Pancreas (tissue), 10 donors: ENCODE results near the gene NRSN1. TPM values are rescaled to one million over a fixed set of nuclear protein-coding genes. Genes with fewer than 3 reads are reported as not detected.

Experiments
- ATAC-seq, 4 donors: fragments of 200-7000 bp; cut with Tn5 transposase; one replicate each; pipeline versions ENCODE4 v1.8.0 to v1.9.1; 2020; ENCODE audit warnings: mild to moderate bottlenecking in 4 of 4, moderate library complexity in 4 of 4
- DNase-seq, 6 donors: peaks; one replicate each; pipeline ENCODE4 v3.0.0-alpha.2; 2020
- FAIRE-seq: peaks from 2 replicates; lab custom pipeline; 2012; peaks lifted over from hg19 to GRCh38; lab: Jason Lieb, UNC
- H3K27ac ChIP-seq, 4 donors: fragments of 200-600 bp; sonication (generic); 1 replicate in 3 of 4; 2 replicates in 1 of 4; pipeline versions ENCODE4 v1.5.0 to v1.8.0; 2020
- H3K27me3 ChIP-seq, 4 donors: fragments of 200-600 bp; one replicate each; pipeline ENCODE4 v1.8.0; 2021
- H3K36me3 ChIP-seq, 3 donors: fragments of 200-600 bp; sonication (generic) in 1 of 3; one replicate each; pipeline versions ENCODE4 v1.5.0 to v1.8.0; 2020 to 2021
- H3K4me1 ChIP-seq, 3 donors: fragments of 200-600 bp; one replicate each; pipeline ENCODE4 v1.8.0; 2021
- H3K4me3 ChIP-seq, 4 donors: fragments of 200-600 bp; sonication (generic) in 2 of 4; one replicate each; pipeline versions ENCODE4 v1.5.0 to v1.8.0; 2020 to 2021
- H3K9me3 ChIP-seq, 4 donors: fragments of 200-600 bp; one replicate each; pipeline ENCODE4 v1.8.0; 2021
- CTCF ChIP-seq, 4 donors: fragments of 200-600 bp; sonication (generic) in 3 of 4; IDR thresholded peaks; one replicate each; pipeline versions ENCODE4 v1.5.0 to v1.8.0; 2021; ENCODE audit warnings: antibody characterized with exemption in 4 of 4
- WGBS, 2 donors: extraction: QIAGEN DNeasy Blood & Tissue Kit; methylation state at CpG; one replicate each; pipeline ENCODE4 v1.1.7; 2013; 5-methylcytosine and 5-hydroxymethylcytosine counted together
- intact Hi-C, 3 donors: fragments of 100-400 bp; cut with DNase I; formaldehyde crosslinking; loops; one replicate each; pipeline versions ENCODE4 v1.11.1 to v1.14.2; 2022
- polyA plus RNA-seq, 2 donors: library from polyadenylated mRNA; stranded (reverse); fragments of 200-250 nt; gene quantifications; one replicate each; pipeline ENCODE4 v1.2.3, GENCODE V29; 2013
- total RNA-seq, 6 donors: library from RNA; stranded (reverse); fragmentation: NEBNext Ultra II Directional in 4 of 6; extraction: Animal tissue kit (Norgen Biotek cat#: 25700) in 4 of 6; gene quantifications; one replicate each; pipeline versions ENCODE4 v1.2.1 to v1.2.4, GENCODE V29; 2021 to 2023
- donor health status: healthy with polysubstance abuse.
- donor health status: DM: no; HTN: no; CAD: no; lungs with moderate emphysema.
- donor health status: DM: no; HTN: no; CAD: no.
- donor health status: control.
- donor health status: control.
- donor health status: Bipolar disorder and iron deficiency.
- donor health status: DM: yes; HTN: yes; CAD: no.
- donor health status: DM: no; HTN: no; CAD: no.
- donor health status: DM: no; HTN: no; CAD: no.
- donor health status: DM: yes; HTN: yes; CAD: no.

The NRSN1 gene
- total and polyA plus RNA-seq, 8 donors, result 0.12 to 1.2 (median 0.28) TPM; not detected in 1

GRCh38 chr6:24193364-24193763 lies 67.3 kb downstream of the NRSN1 start:
- DNase-seq, result no peak

GRCh38 chr6:24194978-24195700 lies 69.1 kb downstream of the NRSN1 start:
- Histone ChIP-seq H3K36me3 (no peaks in the 10 kb centered on the region), H3K4me1 (peaks cover 0 to 4% (median 0%) of the 10 kb centered on the region in 3 donors), H3K4me3 (no peak overlapping the region), H3K27ac (no peak overlapping the region), H3K9me3 (no peaks in the 10 kb centered on the region), H3K27me3 (no peaks in the 10 kb centered on the region)
- intact Hi-C loops, result no loop called here
- FAIRE-seq, result no peak
- ATAC-seq, result no peak
- no peak for TF ChIP-seq CTCF (IDR thresholded peaks at IDR 0.05)
- WGBS, 2 donors, result 97 to 98% methylated on average over 2 of the region's 2 CpGs
- no peak for DNase-seq

More at GRCh38 chr6:24193364-24193763, 67.3 kb downstream of the NRSN1 start:
- H3K36me3 ChIP-seq, result no peaks in the 10 kb centered on the region
- no peaks in the 10 kb centered on the region for H3K9me3 ChIP-seq
- H3K4me1 ChIP-seq, result peaks cover 0 to 4% (median 0%) of the 10 kb centered on the region in 3 donors
- no peak for TF ChIP-seq CTCF (IDR thresholded peaks at IDR 0.05)
- no peak overlapping the region for H3K4me3 ChIP-seq
- no peaks in the 10 kb centered on the region for H3K27me3 ChIP-seq
- no peak overlapping the region for H3K27ac ChIP-seq
- FAIRE-seq (no peak), ATAC-seq (no peak)
- intact Hi-C loops, result no loop called here

- 86 to 94% methylated on average over 3 of the region's 3 CpGs for WGBS, 2 donors
- H3K4me3 ChIP-seq, result no peak overlapping the region
- no peak for FAIRE-seq
- no peak for TF ChIP-seq CTCF (IDR thresholded peaks at IDR 0.05)
- no peak for DNase-seq
- no peaks in the 10 kb centered on the region for H3K27me3 ChIP-seq
- peaks cover 0 to 4% (median 0%) of the 10 kb centered on the region in 3 donors for H3K4me1 ChIP-seq
- peak in 2 of 4 donors; percentile 24 to 28 for ATAC-seq
- no peak overlapping the region for H3K27ac ChIP-seq
- H3K9me3 ChIP-seq, result no peaks in the 10 kb centered on the region
- intact Hi-C loops, result no loop called here
- H3K36me3 ChIP-seq, result no peaks in the 10 kb centered on the region
Observed at GRCh38 chr6:24195836-24196597, 70.0 kb downstream of the NRSN1 start.

Other genes with a start within 250 kb of the NRSN1 start
- 10 to 100 TPM; 20.6 to 40.4 (median 23.9) TPM for gene DCDC2, start 231.8 kb downstream of the NRSN1 start, total RNA-seq
- 10 to 100 TPM; 13.1 to 13.2 TPM for gene DCDC2, start 231.8 kb downstream of the NRSN1 start, polyA plus RNA-seq